Hematopoietic multipotent progenitor cell treated with erythropoietin and hydrocortisone succinate and interleukin-3 and kit ligand, for 15 days (in vitro differentiated cells): Measurements from ENCODE around the gene SHISA6.
"Not testable (repeated sequence)": the region's sequence is repeated elsewhere in the genome, so short reads cannot be mapped to it uniquely, and the experiment has no call there.

Experiments
- DNase-seq: peaks from one replicate; pipeline ENCODE4 v3.0.0-alpha.2; 2015; ENCODE audit warnings: low spot score

Gene SHISA6

GRCh38 chr17:11303773-11304394 lies 62.9 kb downstream of the SHISA6 start:
- DNase-seq: no peak

GRCh38 chr17:11304568-11304967 lies 63.6 kb downstream of the SHISA6 start:
- DNase-seq: no peak

GRCh38 chr17:11305524-11305923 lies 64.5 kb downstream of the SHISA6 start:
- no peak for DNase-seq

GRCh38 chr17:11308531-11308930 lies 67.5 kb downstream of the SHISA6 start:
- DNase-seq: no peak

- DNase-seq: no peak
These were observed 68.0 kb downstream of the SHISA6 start for GRCh38 chr17:11309033-11309432.

GRCh38 chr17:11309850-11310249 lies 68.8 kb downstream of the SHISA6 start:
- no peak for DNase-seq

GRCh38 chr17:11316451-11316850 lies 75.4 kb downstream of the SHISA6 start:
- DNase-seq: not testable (repeated sequence)

GRCh38 chr17:11318207-11318606 lies 77.2 kb downstream of the SHISA6 start:
- no peak for DNase-seq

GRCh38 chr17:11319894-11320293 lies 78.9 kb downstream of the SHISA6 start:
- no peak for DNase-seq

GRCh38 chr17:11324021-11324420 lies 83.0 kb downstream of the SHISA6 start:
- no peak for DNase-seq

- no peak for DNase-seq
These were observed 83.9 kb downstream of the SHISA6 start for GRCh38 chr17:11324846-11325420.

GRCh38 chr17:11326492-11326891 lies 85.5 kb downstream of the SHISA6 start:
- no peak for DNase-seq

GRCh38 chr17:11328770-11329169 lies 87.8 kb downstream of the SHISA6 start:
- no peak for DNase-seq

- DNase-seq: no peak
These were observed 89.0 kb downstream of the SHISA6 start for GRCh38 chr17:11330006-11330405.

GRCh38 chr17:11330826-11331225 lies 89.8 kb downstream of the SHISA6 start:
- DNase-seq: no peak

GRCh38 chr17:11331547-11332513 lies 90.8 kb downstream of the SHISA6 start:
- no peak for DNase-seq

- DNase-seq: no peak
These were observed 91.7 kb downstream of the SHISA6 start for GRCh38 chr17:11332706-11333105.

GRCh38 chr17:11334493-11334892 lies 93.5 kb downstream of the SHISA6 start:
- no peak for DNase-seq

GRCh38 chr17:11336290-11336689 lies 95.3 kb downstream of the SHISA6 start:
- no peak for DNase-seq

GRCh38 chr17:11340803-11341202 lies 99.8 kb downstream of the SHISA6 start:
- no peak for DNase-seq

- no peak for DNase-seq
These were observed 101.1 kb downstream of the SHISA6 start for GRCh38 chr17:11342138-11342537.

- no peak for DNase-seq
These were observed 108.1 kb downstream of the SHISA6 start for GRCh38 chr17:11349106-11349505.

GRCh38 chr17:11351479-11351878 lies 110.5 kb downstream of the SHISA6 start:
- DNase-seq: no peak
